IMR-90 (cell line): ENCODE measurements around the gene SLC9A9. TPM values are rescaled to one million over a fixed set of nuclear protein-coding genes. Genes with fewer than 3 reads are reported as not detected.

Experiments
- ATAC-seq: fragments of 200-7000 bp; cut with Tn5 transposase; 2 replicates; pipeline ENCODE4 v1.9.1; 2020; ENCODE audit warnings: low read depth, mild to moderate bottlenecking, moderate library complexity
- BruUV-seq: library from RNA; stranded (reverse); fragments of 400-500 nt; replicated peaks from 2 replicates; lab custom pipeline; 2021; lab: Mats Ljungman, UMichigan
- CTCF ChIA-PET: fragments of 300-600 bp; formaldehyde crosslinking; extraction: SDS; loops from one replicate; lab custom pipeline; 2021; ENCODE audit warnings: antibody characterized with exemption; lab: Yijun Ruan, JAX
- POLR2A ChIA-PET: fragments of 300-600 bp; sonication (Branson Sonifier 250); formaldehyde crosslinking; loops from one replicate; lab custom pipeline; 2022; ENCODE audit warnings: antibody characterized with exemption; ENCODE audit not compliant: unreplicated experiment; lab: Charles Lee
- DNase-seq: peaks from one replicate; pipeline ENCODE4 v3.0.0; 2013
- H2AFZ ChIP-seq: replicated peaks from 2 replicates; pipeline ENCODE3; 2013; ENCODE audit warnings: low read length, mild to moderate bottlenecking; ENCODE audit not compliant: poor library complexity
- H2AK5ac ChIP-seq: 2 replicates; pipeline ENCODE4 v1.6.1; 2013; ENCODE audit warnings: low read depth, low read length, inconsistent platforms
- H2AK9ac ChIP-seq: replicated peaks from 2 replicates; pipeline ENCODE3; 2013; ENCODE audit warnings: mild to moderate bottlenecking, low read depth, low read length, moderate library complexity; ENCODE audit not compliant: poor library complexity
- H2BK120ac ChIP-seq: 2 replicates; pipeline ENCODE4 v1.6.1; 2013; ENCODE audit warnings: low read depth, low read length, inconsistent platforms
- H2BK15ac ChIP-seq: 3 replicates; pipeline ENCODE4 v1.6.1; 2013; ENCODE audit warnings: low read depth, low read length, inconsistent platforms
- H2BK20ac ChIP-seq: 2 replicates; pipeline ENCODE4 v1.6.1; 2013; ENCODE audit warnings: low read depth, mild to moderate bottlenecking, inconsistent platforms, low read length, moderate library complexity
- H2BK5ac ChIP-seq: 2 replicates; pipeline ENCODE4 v1.6.1; 2013; ENCODE audit warnings: mild to moderate bottlenecking, low read depth, low read length, inconsistent platforms; ENCODE audit not compliant: poor library complexity, severe bottlenecking
- H3K14ac ChIP-seq: replicated peaks from 2 replicates; pipeline ENCODE4 v1.6.1; 2013; ENCODE audit warnings: low read depth, low read length, inconsistent platforms
- H3K18ac ChIP-seq: 2 replicates; pipeline ENCODE4 v1.6.1; 2013; ENCODE audit warnings: low read depth, low read length, control low read depth
- H3K23ac ChIP-seq: 2 replicates; pipeline ENCODE4 v1.6.1; 2013; ENCODE audit warnings: low read depth, low read length, inconsistent platforms
- H3K27ac ChIP-seq: 2 replicates; pipeline ENCODE4 v1.5.1; 2013; ENCODE audit warnings: mild to moderate bottlenecking, control low read depth, low read length; ENCODE audit not compliant: insufficient read depth
- H3K27me3 ChIP-seq: 2 replicates; pipeline ENCODE4 v1.6.1; 2013; ENCODE audit warnings: low read length; ENCODE audit not compliant: control insufficient read depth, insufficient read depth
- H3K36me3 ChIP-seq: 2 replicates; pipeline ENCODE4 v1.6.1; 2013; ENCODE audit warnings: low read length, mixed read lengths; ENCODE audit not compliant: control insufficient read depth, insufficient read depth
- H3K4ac ChIP-seq: 2 replicates; pipeline ENCODE4 v1.6.1; 2013; ENCODE audit warnings: low read depth, low read length, inconsistent platforms
- H3K4me1 ChIP-seq: 2 replicates; pipeline ENCODE4 v1.6.1; 2013; ENCODE audit warnings: low read length, mixed read lengths; ENCODE audit not compliant: control insufficient read depth, insufficient read depth
- H3K4me2 ChIP-seq: 2 replicates; pipeline ENCODE4 v1.6.1; 2013; ENCODE audit warnings: low read depth, mild to moderate bottlenecking, control low read depth, low read length, moderate library complexity
- H3K4me3 ChIP-seq: 2 replicates; pipeline ENCODE4 v1.5.1; 2013; ENCODE audit warnings: low read depth, mild to moderate bottlenecking, control low read depth, low read length, moderate library complexity; ENCODE audit not compliant: insufficient read depth
- H3K56ac ChIP-seq: 2 replicates; pipeline ENCODE4 v1.6.1; 2013; ENCODE audit warnings: low read length, inconsistent platforms; ENCODE audit not compliant: insufficient read depth; ENCODE audit errors: extremely low read depth
- H3K79me1 ChIP-seq, 2 experiments: 2 replicates each; pipeline ENCODE4 v1.6.1; 2013; ENCODE audit warnings: low read length in 2 of 2, inconsistent platforms in 1 of 2, low read depth in 1 of 2
- H3K9ac ChIP-seq: 2 replicates; pipeline ENCODE4 v1.6.1; 2013; ENCODE audit warnings: low read depth, low read length, control low read depth
- H3K9me1 ChIP-seq: 2 replicates; pipeline ENCODE4 v1.6.1; 2013; ENCODE audit warnings: low read length, inconsistent platforms; ENCODE audit not compliant: insufficient read depth
- H3K9me3 ChIP-seq: 2 replicates; pipeline ENCODE4 v1.6.1; 2013; ENCODE audit warnings: low read length; ENCODE audit not compliant: control insufficient read depth, insufficient read depth
- H4K20me1 ChIP-seq: 2 replicates; pipeline ENCODE4 v1.6.1; 2013; ENCODE audit warnings: low read length, inconsistent platforms; ENCODE audit not compliant: insufficient read depth
- H4K5ac ChIP-seq: 2 replicates; pipeline ENCODE4 v1.6.1; 2013; ENCODE audit warnings: mild to moderate bottlenecking, low read depth, low read length, control low read depth
- H4K8ac ChIP-seq, 2 experiments: 2 replicates each; pipeline ENCODE4 v1.6.1; 2013; ENCODE audit warnings: low read depth in 2 of 2, low read length in 2 of 2, control low read depth in 1 of 2, inconsistent platforms in 1 of 2
- H4K91ac ChIP-seq: 2 replicates; pipeline ENCODE4 v1.6.1; 2013; ENCODE audit warnings: low read depth, low read length, inconsistent platforms; ENCODE audit not compliant: insufficient read depth
- BHLHE40 ChIP-seq: fragments of 150-350 bp; IDR thresholded peaks from 2 replicates; pipeline ENCODE4 v1.6.1; 2016; ENCODE audit warnings: mild to moderate bottlenecking, low read depth, low read length
- CHD1 ChIP-seq: IDR thresholded peaks from 2 replicates; pipeline ENCODE4 v1.6.1; 2012; ENCODE audit warnings: low read depth, low read length, improper control_type of control experiment
- MAZ ChIP-seq: IDR thresholded peaks from 2 replicates; pipeline ENCODE4 v1.6.1; 2012; ENCODE audit warnings: low read depth, mild to moderate bottlenecking, low read length, improper control_type of control experiment, moderate library complexity, borderline replicate concordance
- RAD21 ChIP-seq: IDR thresholded peaks from 2 replicates; pipeline ENCODE4 v1.6.1; 2012; ENCODE audit warnings: low read length, improper control_type of control experiment
- RCOR1 ChIP-seq: IDR thresholded peaks from 2 replicates; pipeline ENCODE4 v1.6.1; 2012; ENCODE audit warnings: mild to moderate bottlenecking, low read length, improper control_type of control experiment; ENCODE audit not compliant: insufficient replicate concordance
- RFX5 ChIP-seq: IDR thresholded peaks from 2 replicates; pipeline ENCODE4 v1.8.0; 2012; ENCODE audit warnings: low read depth, mild to moderate bottlenecking, low read length, moderate library complexity
- WGBS, 2 experiments: methylation state at CpG; one replicate each; pipeline versions ENCODE4 v1.1.5 to v1.1.7; 2013; ENCODE audit warnings: missing lambda C conversion rate in 2 of 2; ENCODE audit not compliant: insufficient read length in 1 of 2; ENCODE audit errors: extremely low coverage in 2 of 2; 5-methylcytosine and 5-hydroxymethylcytosine counted together
- dilution Hi-C: fragments of 300-500 bp; cut with HindIII; formaldehyde crosslinking; loops from one replicate; pipeline ENCODE4 v1.14.3; 2018; ENCODE audit warnings: low sequenced_read_pairs; ENCODE audit not compliant: unreplicated experiment
- in situ Hi-C: fragments of 300-500 bp; cut with MboI; formaldehyde crosslinking; loops from 3 replicates; pipeline ENCODE4 v1.14.3; 2019; ENCODE audit warnings: low sequenced_read_pairs, inconsistent platforms, mixed read lengths
- intact Hi-C: fragments of 100-400 bp; cut with micrococcal nuclease; formaldehyde crosslinking; loops from 2 replicates; pipeline ENCODE4 v1.10.0; 2022
- polyA plus RNA-seq, 3 experiments: library from polyadenylated mRNA; depleted of rRNA; stranded (reverse); fragments of >200 nt; gene quantifications; 2 replicates each; pipeline ENCODE4 v1.2.3, GENCODE V29; 2012; ENCODE audit warnings: low replicate concordance in 1 of 3
- total RNA-seq: library from RNA; depleted of rRNA; stranded (reverse); fragments of >200 nt; gene quantifications from 2 replicates; pipeline ENCODE4 v1.2.3, GENCODE V29; 2012
- TF ChIP-seq, protein P1 (sequence below): fragments of 150-350 bp; IDR thresholded peaks from 2 replicates; pipeline ENCODE4 v1.6.1; 2016; ENCODE audit warnings: low read depth, mild to moderate bottlenecking, low read length, moderate library complexity, borderline replicate concordance
- TF ChIP-seq, protein P2 (sequence below): conservative IDR thresholded peaks from 2 replicates; pipeline ENCODE4 v1.5.1; 2012; ENCODE audit warnings: mild to moderate bottlenecking, low read depth, low read length, improper control_type of control experiment

The SLC9A9 gene
- total and polyA plus RNA-seq, 2 of the 4 experiments (the other 2 are of a cell fraction) = 1.4 to 2.3 TPM

DNA sequence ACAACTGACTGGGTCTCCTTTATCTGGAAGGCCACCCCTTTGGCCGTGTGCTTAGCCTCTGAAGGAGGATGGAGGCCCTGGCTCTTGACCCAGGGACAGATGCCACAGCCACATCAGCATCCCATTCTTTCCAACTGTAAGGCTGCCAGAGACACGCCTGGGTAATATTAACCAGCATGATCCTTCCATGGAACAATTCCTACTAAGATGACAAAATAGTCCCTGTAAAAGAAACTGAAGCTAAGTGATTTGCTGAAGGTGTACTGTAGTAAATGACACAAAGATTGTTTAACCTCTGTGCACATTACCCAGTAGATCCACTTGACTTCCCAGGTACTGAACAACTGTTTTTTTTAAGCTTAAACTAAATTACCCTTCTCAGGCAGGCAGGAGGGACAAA lies 352.7 kb downstream of the SLC9A9 start:
- Histone ChIP-seq H3K4me1 (no peaks in the 10 kb centered on the region), H2BK120ac (no peak overlapping the region), H4K5ac (no peak overlapping the region), H3K23ac (no peak overlapping the region), H3K14ac (no peak overlapping the region), H2AK5ac (no peak overlapping the region), H3K4me3 (no peak overlapping the region), H3K18ac (no peak overlapping the region), H3K27ac (no peak overlapping the region), H3K79me1 (no peaks in the 10 kb centered on the region), H4K8ac (no peak overlapping the region), H4K20me1 (no peaks in the 10 kb centered on the region), H2BK15ac (no peak overlapping the region), H2BK20ac (no peak overlapping the region), H3K9ac (no peak overlapping the region), H3K4me2 (no peak overlapping the region), H3K36me3 (no peaks in the 10 kb centered on the region), H3K9me3 (no peaks in the 10 kb centered on the region), H2AK9ac (no peak overlapping the region), H2BK5ac (no peak overlapping the region), H3K9me1 (no peaks in the 10 kb centered on the region), H4K91ac (no peak overlapping the region), H3K27me3 (no peaks in the 10 kb centered on the region), H3K56ac (no peak overlapping the region), H3K4ac (no peak overlapping the region), H2AFZ (no peak overlapping the region)
- intact Hi-C loops (no loop called here), in situ Hi-C loops (no loop called here), dilution Hi-C loops (no loop called here)
- POLR2A ChIA-PET = no interaction called here
- no peak for DNase-seq
- BruUV-seq = no TSS peak
- ATAC-seq = no peak
- no peak for TF ChIP-seq RAD21
- no peak for TF ChIP-seq MAZ
- no peak for TF ChIP-seq CHD1
- TF ChIP-seq BHLHE40 = no peak
- TF ChIP-seq, protein P1, sequence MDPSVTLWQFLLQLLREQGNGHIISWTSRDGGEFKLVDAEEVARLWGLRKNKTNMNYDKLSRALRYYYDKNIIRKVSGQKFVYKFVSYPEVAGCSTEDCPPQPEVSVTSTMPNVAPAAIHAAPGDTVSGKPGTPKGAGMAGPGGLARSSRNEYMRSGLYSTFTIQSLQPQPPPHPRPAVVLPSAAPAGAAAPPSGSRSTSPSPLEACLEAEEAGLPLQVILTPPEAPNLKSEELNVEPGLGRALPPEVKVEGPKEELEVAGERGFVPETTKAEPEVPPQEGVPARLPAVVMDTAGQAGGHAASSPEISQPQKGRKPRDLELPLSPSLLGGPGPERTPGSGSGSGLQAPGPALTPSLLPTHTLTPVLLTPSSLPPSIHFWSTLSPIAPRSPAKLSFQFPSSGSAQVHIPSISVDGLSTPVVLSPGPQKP = no peak
- TF ChIP-seq, protein P2, sequence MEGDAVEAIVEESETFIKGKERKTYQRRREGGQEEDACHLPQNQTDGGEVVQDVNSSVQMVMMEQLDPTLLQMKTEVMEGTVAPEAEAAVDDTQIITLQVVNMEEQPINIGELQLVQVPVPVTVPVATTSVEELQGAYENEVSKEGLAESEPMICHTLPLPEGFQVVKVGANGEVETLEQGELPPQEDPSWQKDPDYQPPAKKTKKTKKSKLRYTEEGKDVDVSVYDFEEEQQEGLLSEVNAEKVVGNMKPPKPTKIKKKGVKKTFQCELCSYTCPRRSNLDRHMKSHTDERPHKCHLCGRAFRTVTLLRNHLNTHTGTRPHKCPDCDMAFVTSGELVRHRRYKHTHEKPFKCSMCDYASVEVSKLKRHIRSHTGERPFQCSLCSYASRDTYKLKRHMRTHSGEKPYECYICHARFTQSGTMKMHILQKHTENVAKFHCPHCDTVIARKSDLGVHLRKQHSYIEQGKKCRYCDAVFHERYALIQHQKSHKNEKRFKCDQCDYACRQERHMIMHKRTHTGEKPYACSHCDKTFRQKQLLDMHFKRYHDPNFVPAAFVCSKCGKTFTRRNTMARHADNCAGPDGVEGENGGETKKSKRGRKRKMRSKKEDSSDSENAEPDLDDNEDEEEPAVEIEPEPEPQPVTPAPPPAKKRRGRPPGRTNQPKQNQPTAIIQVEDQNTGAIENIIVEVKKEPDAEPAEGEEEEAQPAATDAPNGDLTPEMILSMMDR = no peak
- no peak for TF ChIP-seq RCOR1
- no peak for TF ChIP-seq RFX5
- CTCF ChIA-PET = no interaction called here
- no CpG with 5 or more reads among the region's 2 CpGs for WGBS, 2 experiments
